ENCODE measurements around the gene SMAD3. TPM values are rescaled to one million over a fixed set of nuclear protein-coding genes. Genes with fewer than 3 reads are reported as not detected.

Gene SMAD3
- total RNA-seq, 1 experiment from 2014 or later: 89.2 TPM

DNA sequence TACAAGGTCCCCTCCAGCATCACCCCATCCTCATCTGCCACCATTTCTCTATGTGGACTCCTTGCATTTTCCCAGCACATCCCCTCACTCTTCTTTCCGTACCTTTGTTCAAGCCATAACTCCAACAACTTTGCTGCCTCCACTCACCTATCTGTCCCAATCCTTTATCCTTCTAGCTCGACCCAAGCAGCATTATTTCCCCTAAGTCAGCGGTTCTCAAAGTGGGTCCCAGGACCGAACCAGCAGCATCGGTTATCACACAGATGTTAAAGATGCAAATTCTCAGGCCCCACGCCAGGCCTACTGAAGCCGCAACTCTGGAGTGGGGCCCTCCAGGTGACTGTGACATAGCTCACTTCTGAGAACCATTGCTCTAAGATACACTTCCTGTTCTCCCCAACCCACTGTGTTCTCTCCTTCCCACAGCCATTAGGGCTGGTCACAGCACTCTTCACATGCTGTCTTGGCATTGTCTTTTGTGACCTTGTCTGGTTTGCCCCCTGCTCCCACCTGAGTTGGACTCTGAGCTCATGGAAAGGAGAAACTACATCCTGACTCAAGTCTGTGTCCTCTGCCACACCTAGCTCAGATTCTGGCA lies 132.9 kb downstream of the SMAD3 start:
- intact Hi-C loops (cut with micrococcal nuclease): no loop called here
- no peak for TF ChIP-seq YY1 (IDR thresholded peaks at IDR 0.05; ENCODE audit: extremely low read depth, insufficient replicate concordance, low read depth, low read length)
- TF ChIP-seq FOSL1 (IDR thresholded peaks at IDR 0.05; ENCODE audit: low read depth): no peak
- no peak for TF ChIP-seq SIN3A (IDR thresholded peaks at IDR 0.05; ENCODE audit: low read depth)
- TF ChIP-seq CBX3 (IDR thresholded peaks at IDR 0.05; ENCODE audit: low read depth): no peak
- no peak for TF ChIP-seq POLR2A (IDR thresholded peaks at IDR 0.05; ENCODE audit: borderline replicate concordance, extremely low read depth, insufficient read depth, insufficient read length)
- no peak for TF ChIP-seq SRF (IDR thresholded peaks at IDR 0.05; ENCODE audit: low read depth)
- TF ChIP-seq, protein P1, sequence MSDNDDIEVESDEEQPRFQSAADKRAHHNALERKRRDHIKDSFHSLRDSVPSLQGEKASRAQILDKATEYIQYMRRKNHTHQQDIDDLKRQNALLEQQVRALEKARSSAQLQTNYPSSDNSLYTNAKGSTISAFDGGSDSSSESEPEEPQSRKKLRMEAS (IDR thresholded peaks at IDR 0.05): no peak
- TF ChIP-seq ZNF274 (IDR thresholded peaks at IDR 0.05; ENCODE audit: low read depth, low read length): no peak
- TF ChIP-seq, protein P2, sequence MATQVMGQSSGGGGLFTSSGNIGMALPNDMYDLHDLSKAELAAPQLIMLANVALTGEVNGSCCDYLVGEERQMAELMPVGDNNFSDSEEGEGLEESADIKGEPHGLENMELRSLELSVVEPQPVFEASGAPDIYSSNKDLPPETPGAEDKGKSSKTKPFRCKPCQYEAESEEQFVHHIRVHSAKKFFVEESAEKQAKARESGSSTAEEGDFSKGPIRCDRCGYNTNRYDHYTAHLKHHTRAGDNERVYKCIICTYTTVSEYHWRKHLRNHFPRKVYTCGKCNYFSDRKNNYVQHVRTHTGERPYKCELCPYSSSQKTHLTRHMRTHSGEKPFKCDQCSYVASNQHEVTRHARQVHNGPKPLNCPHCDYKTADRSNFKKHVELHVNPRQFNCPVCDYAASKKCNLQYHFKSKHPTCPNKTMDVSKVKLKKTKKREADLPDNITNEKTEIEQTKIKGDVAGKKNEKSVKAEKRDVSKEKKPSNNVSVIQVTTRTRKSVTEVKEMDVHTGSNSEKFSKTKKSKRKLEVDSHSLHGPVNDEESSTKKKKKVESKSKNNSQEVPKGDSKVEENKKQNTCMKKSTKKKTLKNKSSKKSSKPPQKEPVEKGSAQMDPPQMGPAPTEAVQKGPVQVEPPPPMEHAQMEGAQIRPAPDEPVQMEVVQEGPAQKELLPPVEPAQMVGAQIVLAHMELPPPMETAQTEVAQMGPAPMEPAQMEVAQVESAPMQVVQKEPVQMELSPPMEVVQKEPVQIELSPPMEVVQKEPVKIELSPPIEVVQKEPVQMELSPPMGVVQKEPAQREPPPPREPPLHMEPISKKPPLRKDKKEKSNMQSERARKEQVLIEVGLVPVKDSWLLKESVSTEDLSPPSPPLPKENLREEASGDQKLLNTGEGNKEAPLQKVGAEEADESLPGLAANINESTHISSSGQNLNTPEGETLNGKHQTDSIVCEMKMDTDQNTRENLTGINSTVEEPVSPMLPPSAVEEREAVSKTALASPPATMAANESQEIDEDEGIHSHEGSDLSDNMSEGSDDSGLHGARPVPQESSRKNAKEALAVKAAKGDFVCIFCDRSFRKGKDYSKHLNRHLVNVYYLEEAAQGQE (IDR thresholded peaks at IDR 0.05; ENCODE audit: low read depth): no peak
- no peak for TF ChIP-seq CEBPB (IDR thresholded peaks at IDR 0.05; ENCODE audit: low read depth)
- no peak for TF ChIP-seq RAD21 (IDR thresholded peaks at IDR 0.05; ENCODE audit: low read depth)
- TF ChIP-seq JUND (IDR thresholded peaks at IDR 0.05): no peak
- TF ChIP-seq TCF7L2 (IDR thresholded peaks at IDR 0.05; ENCODE audit: borderline replicate concordance, extremely low read depth, insufficient read depth, insufficient read length): no peak
- no peak for TF ChIP-seq EGR1 (IDR thresholded peaks at IDR 0.05; ENCODE audit: low read depth)
- no peak for TF ChIP-seq ZFX (IDR thresholded peaks at IDR 0.05)
- TF ChIP-seq ELF1 (IDR thresholded peaks at IDR 0.05; ENCODE audit: borderline replicate concordance, low read depth): no peak
- TF ChIP-seq SP1 (IDR thresholded peaks at IDR 0.05; ENCODE audit: low read depth): no peak
- TF ChIP-seq, protein P3, sequence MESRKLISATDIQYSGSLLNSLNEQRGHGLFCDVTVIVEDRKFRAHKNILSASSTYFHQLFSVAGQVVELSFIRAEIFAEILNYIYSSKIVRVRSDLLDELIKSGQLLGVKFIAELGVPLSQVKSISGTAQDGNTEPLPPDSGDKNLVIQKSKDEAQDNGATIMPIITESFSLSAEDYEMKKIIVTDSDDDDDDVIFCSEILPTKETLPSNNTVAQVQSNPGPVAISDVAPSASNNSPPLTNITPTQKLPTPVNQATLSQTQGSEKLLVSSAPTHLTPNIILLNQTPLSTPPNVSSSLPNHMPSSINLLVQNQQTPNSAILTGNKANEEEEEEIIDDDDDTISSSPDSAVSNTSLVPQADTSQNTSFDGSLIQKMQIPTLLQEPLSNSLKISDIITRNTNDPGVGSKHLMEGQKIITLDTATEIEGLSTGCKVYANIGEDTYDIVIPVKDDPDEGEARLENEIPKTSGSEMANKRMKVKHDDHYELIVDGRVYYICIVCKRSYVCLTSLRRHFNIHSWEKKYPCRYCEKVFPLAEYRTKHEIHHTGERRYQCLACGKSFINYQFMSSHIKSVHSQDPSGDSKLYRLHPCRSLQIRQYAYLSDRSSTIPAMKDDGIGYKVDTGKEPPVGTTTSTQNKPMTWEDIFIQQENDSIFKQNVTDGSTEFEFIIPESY (IDR thresholded peaks at IDR 0.05; ENCODE audit: extremely low read depth, insufficient replicate concordance, low read length): no peak
- TF ChIP-seq, protein P4, sequence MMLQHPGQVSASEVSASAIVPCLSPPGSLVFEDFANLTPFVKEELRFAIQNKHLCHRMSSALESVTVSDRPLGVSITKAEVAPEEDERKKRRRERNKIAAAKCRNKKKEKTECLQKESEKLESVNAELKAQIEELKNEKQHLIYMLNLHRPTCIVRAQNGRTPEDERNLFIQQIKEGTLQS (IDR thresholded peaks at IDR 0.05): no peak
- ChIA-PET CTCF (no interaction called here), POLR2A (no interaction called here), RAD21 (ENCODE audit: low non-redundant PET in 1 of 2, low total read pairs in 2 of 2, uncharacterized antibody in 2 of 2, unreplicated experiment in 2 of 2) (no interaction called here)
- H3K4me2 ChIP-seq (ENCODE audit: low read length): no peak overlapping the region
- no peak overlapping the region for H3K4me3 ChIP-seq (replicated peaks in 1 of 2; ENCODE audit: low read depth in 1 of 2, low read length in 2 of 2)
- no peaks in the 10 kb centered on the region for H3K79me2 ChIP-seq (ENCODE audit: insufficient read depth, low read length)
- BruUV-seq (replicated peaks): no TSS peak
- ATAC-seq: no peak
- DNase-seq (ENCODE audit: low read depth, low spot score): no peak
- no peak overlapping the region for H3K9ac ChIP-seq (ENCODE audit: low read length)
- no peaks in the 10 kb centered on the region for H3K9me2 ChIP-seq (ENCODE audit: insufficient read depth)
- no peak overlapping the region for H2AFZ ChIP-seq (ENCODE audit: low read depth, low read length, poor library complexity, severe bottlenecking)
- H4K20me1 ChIP-seq (ENCODE audit: insufficient read depth): no peaks in the 10 kb centered on the region
- H3K4me1 ChIP-seq (ENCODE audit: control insufficient read depth in 1 of 2, insufficient read depth in 2 of 2, low read length in 2 of 2): no peaks in the 10 kb centered on the region
- H3K9me3 ChIP-seq (ENCODE audit: control insufficient read depth in 1 of 2, insufficient read depth in 1 of 2, low read depth in 1 of 2, low read length in 2 of 2): no peaks in the 10 kb centered on the region
- no peak overlapping the region for H3K27ac ChIP-seq (ENCODE audit: low read depth, low read length)
- H3K27me3 ChIP-seq (ENCODE audit: insufficient read depth, low read length): no peaks in the 10 kb centered on the region
- peaks cover 12 to 13% of the 10 kb centered on the region in 2 experiments; a peak in 3 of 4 replicates for H3K36me3 ChIP-seq (ENCODE audit: control insufficient read depth in 1 of 2, insufficient read depth in 2 of 2, low read length in 2 of 2)
